Thymus (tissue), 11 donors: ENCODE data around the gene TMEM59L. TPM values are rescaled to one million over a fixed set of nuclear protein-coding genes. Genes with fewer than 3 reads are reported as not detected.

Experiments used
- DNase-seq, 9 donors: peaks; one replicate each; pipeline ENCODE4 v3.0.0-alpha.2; 2013; ENCODE audit warnings: low spot score in 9 of 9, low read depth in 6 of 9, missing footprints in 1 of 9
- H3K27ac ChIP-seq, 2 donors: one replicate each; pipeline ENCODE4 v1.5.1; 2013; ENCODE audit warnings: control low read depth in 1 of 2, low read depth in 1 of 2, low read length in 1 of 2, mild to moderate bottlenecking in 1 of 2, moderate library complexity in 1 of 2
- H3K27me3 ChIP-seq, 2 donors: one replicate each; pipeline ENCODE4 v1.5.1; 2013; ENCODE audit warnings: low read length in 1 of 2; ENCODE audit not compliant: control insufficient read depth in 2 of 2, insufficient read depth in 1 of 2
- H3K36me3 ChIP-seq, 2 donors: one replicate each; pipeline ENCODE4 v1.5.1; 2013; ENCODE audit warnings: low read length in 1 of 2, mild to moderate bottlenecking in 1 of 2, moderate library complexity in 1 of 2; ENCODE audit not compliant: control insufficient read depth in 2 of 2, insufficient read depth in 2 of 2
- H3K4me1 ChIP-seq, 2 donors: one replicate each; pipeline ENCODE4 v1.5.1; 2013; ENCODE audit warnings: low read length in 2 of 2; ENCODE audit not compliant: control insufficient read depth in 2 of 2, insufficient read depth in 2 of 2
- H3K4me3 ChIP-seq, 2 donors: one replicate each; pipeline ENCODE4 v1.5.1; 2013; ENCODE audit warnings: low read length in 2 of 2, control low read depth in 1 of 2, mild to moderate bottlenecking in 1 of 2
- H3K9me3 ChIP-seq, 2 donors: one replicate each; pipeline ENCODE4 v1.5.1; 2013; ENCODE audit warnings: low read length in 1 of 2, mild to moderate bottlenecking in 1 of 2; ENCODE audit not compliant: control insufficient read depth in 2 of 2, insufficient read depth in 1 of 2
- WGBS: extraction: QIAGEN DNeasy Blood & Tissue Kit; methylation state at CpG from one replicate; pipeline ENCODE4 v1.1.7; 2013; 5-methylcytosine and 5-hydroxymethylcytosine counted together
- polyA plus RNA-seq: library from polyadenylated mRNA; stranded (reverse); fragments of 200-250 nt; gene quantifications from one replicate; pipeline ENCODE4 v1.2.3, GENCODE V29; 2013
- total RNA-seq: library from RNA; stranded (reverse); fragments of 120-200 nt; gene quantifications from one replicate; pipeline ENCODE4 v1.2.4, GENCODE V29; 2013
- donor health status: healthy.

TMEM59L gene
- total and polyA plus RNA-seq, 2 donors = 0.96 TPM; not detected in 1

DNA sequence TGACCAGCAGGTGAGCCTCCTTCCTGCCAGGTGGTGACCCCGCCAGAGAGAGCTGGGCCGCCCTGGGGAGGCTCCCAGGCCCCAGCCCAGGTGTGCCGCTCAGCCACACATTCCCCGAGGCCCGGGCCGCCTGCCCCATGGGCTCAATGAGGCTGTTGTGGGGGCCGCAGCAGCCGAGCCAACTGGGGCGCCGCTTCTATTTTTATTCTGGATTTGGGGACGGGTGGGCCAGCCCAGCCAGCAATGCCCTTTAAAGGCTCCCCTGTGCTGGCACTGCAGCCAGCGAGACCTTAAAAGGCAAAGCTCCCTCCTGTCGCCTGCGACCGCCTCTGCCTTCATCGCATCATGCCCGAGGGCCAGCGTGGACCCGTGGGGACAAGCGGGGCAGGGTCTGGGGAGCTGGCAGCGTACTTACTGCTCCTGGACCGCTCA lies 53.1 kb downstream of the TMEM59L start:
- WGBS = 97% methylated on average over 22 of the region's 22 CpGs
- Histone ChIP-seq H3K9me3 (no peaks in the 10 kb centered on the region), H3K4me3 (no peak overlapping the region), H3K36me3 (peaks cover 19 to 34% of the 10 kb centered on the region in 2 donors), H3K27ac (no peak overlapping the region), H3K27me3 (no peaks in the 10 kb centered on the region), H3K4me1 (peaks cover 3 to 8% of the 10 kb centered on the region in 2 donors)
- DNase-seq = no peak

DNA sequence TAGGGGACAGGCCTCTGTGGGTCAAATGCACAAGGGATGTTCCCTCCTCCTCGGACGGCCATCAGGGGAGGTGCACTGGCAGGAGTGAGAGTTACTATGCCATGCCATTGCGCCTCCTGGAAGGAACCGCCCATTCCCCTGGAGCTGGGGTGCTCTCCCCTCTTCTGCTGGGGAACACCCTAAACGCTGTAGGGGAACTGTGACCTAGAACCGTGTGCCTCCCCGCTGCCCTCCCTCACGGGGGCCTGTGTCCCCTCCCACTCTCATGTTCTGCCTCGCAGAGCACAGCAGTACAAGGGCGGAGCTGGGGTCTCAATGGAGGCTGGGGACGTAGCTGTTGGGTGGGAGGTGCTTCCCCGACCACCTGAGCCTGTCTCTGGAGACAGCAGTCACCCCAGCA lies 53.6 kb downstream of the TMEM59L start:
- WGBS = 94% methylated on average over 12 of the region's 12 CpGs
- no peak for DNase-seq
- no peak overlapping the region for H3K27ac ChIP-seq
- no peaks in the 10 kb centered on the region for H3K9me3 ChIP-seq
- no peaks in the 10 kb centered on the region for H3K27me3 ChIP-seq
- H3K36me3 ChIP-seq = peaks cover 19 to 34% of the 10 kb centered on the region in 2 donors
- no peak overlapping the region for H3K4me3 ChIP-seq
- H3K4me1 ChIP-seq = peaks cover 3 to 8% of the 10 kb centered on the region in 2 donors

GRCh38 chr19:18666784-18667183 lies 54.1 kb downstream of the TMEM59L start:
- 95% methylated on average over 5 of the region's 5 CpGs for WGBS

GRCh38 chr19:18667531-18668251 lies 55.0 kb downstream of the TMEM59L start:
- peaks cover 19 to 42% of the 10 kb centered on the region in 2 donors for H3K36me3 ChIP-seq
- no peak overlapping the region for H3K27ac ChIP-seq
- H3K9me3 ChIP-seq = no peaks in the 10 kb centered on the region
- H3K4me3 ChIP-seq = no peak overlapping the region
- H3K4me1 ChIP-seq = peaks cover 3 to 8% of the 10 kb centered on the region in 2 donors
- H3K27me3 ChIP-seq = no peaks in the 10 kb centered on the region
- DNase-seq = no peak
- WGBS = 99% methylated on average over 55 of the region's 55 CpGs

More at GRCh38 chr19:18666784-18667183, 54.1 kb downstream of the TMEM59L start:
- no peaks in the 10 kb centered on the region for H3K9me3 ChIP-seq
- peaks cover 19 to 36% of the 10 kb centered on the region in 2 donors for H3K36me3 ChIP-seq
- no peak overlapping the region for H3K4me3 ChIP-seq
- H3K27ac ChIP-seq = no peak overlapping the region
- H3K27me3 ChIP-seq = no peaks in the 10 kb centered on the region
- DNase-seq = no peak
- H3K4me1 ChIP-seq = peaks cover 3 to 8% of the 10 kb centered on the region in 2 donors

DNA sequence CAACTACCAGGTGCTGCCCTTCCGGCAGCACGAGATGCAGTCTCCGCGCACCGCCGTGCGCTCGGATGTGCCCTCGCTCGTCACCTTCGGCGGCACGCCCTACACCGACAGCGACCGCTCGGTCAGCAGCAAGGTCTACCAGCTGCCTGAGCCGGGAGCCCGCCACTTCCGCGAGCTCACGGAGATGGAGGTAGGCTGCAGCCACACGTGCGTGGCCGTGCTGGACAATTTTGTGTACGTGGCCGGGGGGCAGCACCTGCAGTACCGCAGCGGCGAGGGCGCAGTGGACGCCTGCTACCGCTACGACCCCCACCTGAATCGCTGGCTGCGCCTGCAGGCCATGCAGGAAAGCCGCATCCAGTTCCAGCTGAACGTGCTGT lies 55.6 kb downstream of the TMEM59L start:
- H3K27me3 ChIP-seq = no peaks in the 10 kb centered on the region
- H3K36me3 ChIP-seq = peaks cover 19 to 42% of the 10 kb centered on the region in 2 donors
- no peak overlapping the region for H3K4me3 ChIP-seq
- DNase-seq = no peak
- 99% methylated on average over 38 of the region's 38 CpGs for whole genome bisulfite sequencing
- H3K4me1 ChIP-seq = peaks cover 3 to 8% of the 10 kb centered on the region in 2 donors
- no peak overlapping the region for H3K27ac ChIP-seq
- no peaks in the 10 kb centered on the region for H3K9me3 ChIP-seq

- Histone ChIP-seq H3K27ac (no peak overlapping the region), H3K4me3 (no peak overlapping the region), H3K36me3 (peaks cover 19 to 42% of the 10 kb centered on the region in 2 donors), H3K27me3 (no peaks in the 10 kb centered on the region), H3K9me3 (no peaks in the 10 kb centered on the region), H3K4me1 (peaks cover 3 to 4% of the 10 kb centered on the region in 2 donors)
- 98% methylated on average over 58 of the region's 58 CpGs for WGBS
- DNase-seq = no peak
Observed at GRCh38 chr19:18668744-18669523, 56.3 kb downstream of the TMEM59L start.

DNA sequence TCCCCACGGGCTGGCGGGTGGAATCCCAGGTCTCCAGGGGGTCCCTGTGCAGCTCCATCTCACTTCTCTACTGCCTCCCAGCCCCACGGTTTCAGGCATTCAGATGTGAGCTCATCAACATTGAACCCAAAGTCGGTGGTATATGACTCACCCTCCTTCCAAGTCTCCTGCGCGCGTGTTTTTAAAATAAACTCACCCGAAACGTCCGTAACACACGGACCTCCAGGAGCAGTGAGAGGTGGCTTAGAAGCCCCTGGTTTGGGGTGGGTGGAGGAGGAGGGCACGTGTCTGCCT lies 56.8 kb downstream of the TMEM59L start:
- Histone ChIP-seq H3K36me3 (peaks cover 19 to 42% of the 10 kb centered on the region in 2 donors), H3K4me1 (no peaks in the 10 kb centered on the region)
- WGBS = 98% methylated on average over 12 of the region's 12 CpGs

GRCh38 chr19:18669883-18670282 lies 57.2 kb downstream of the TMEM59L start:
- H3K9me3 ChIP-seq = no peaks in the 10 kb centered on the region
- H3K27me3 ChIP-seq = no peaks in the 10 kb centered on the region
- no peak for DNase-seq
- H3K4me1 ChIP-seq = no peaks in the 10 kb centered on the region
- H3K27ac ChIP-seq = no peak overlapping the region
- no peak overlapping the region for H3K4me3 ChIP-seq
- H3K36me3 ChIP-seq = peaks cover 19 to 42% of the 10 kb centered on the region in 2 donors
- 98% methylated on average over 11 of the region's 11 CpGs for WGBS

More for the DNA sequence above, 56.8 kb downstream of the TMEM59L start:
- Histone ChIP-seq H3K27ac (no peak overlapping the region), H3K9me3 (no peaks in the 10 kb centered on the region), H3K27me3 (no peaks in the 10 kb centered on the region), H3K4me3 (no peak overlapping the region)
- no peak for DNase-seq

DNA sequence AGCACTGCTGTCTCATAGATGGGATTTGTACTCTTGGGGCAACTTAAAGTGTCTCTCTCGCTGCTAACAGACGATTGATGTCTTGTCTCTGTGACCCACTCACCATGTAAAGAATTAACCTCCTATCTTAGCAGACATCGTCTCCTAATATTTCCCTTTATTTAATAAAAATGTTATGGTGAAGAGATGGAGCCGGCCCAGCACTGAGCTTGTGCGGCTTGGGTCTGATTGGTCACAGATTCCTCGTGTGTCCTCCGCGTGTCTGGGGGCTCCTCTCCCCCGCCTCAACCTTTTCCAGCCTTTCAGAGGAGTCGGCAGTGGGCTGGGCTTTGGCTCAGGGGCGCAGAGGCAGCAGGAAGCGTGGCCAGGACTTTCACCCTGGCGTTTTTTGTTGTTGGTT lies 57.6 kb downstream of the TMEM59L start:
- Histone ChIP-seq H3K27ac (no peak overlapping the region), H3K9me3 (no peaks in the 10 kb centered on the region), H3K4me3 (no peak overlapping the region), H3K36me3 (peaks cover 18 to 42% of the 10 kb centered on the region in 2 donors), H3K27me3 (no peaks in the 10 kb centered on the region), H3K4me1 (no peaks in the 10 kb centered on the region)
- no peak for DNase-seq
- WGBS = 95% methylated on average over 13 of the region's 13 CpGs
